Measurements from ENCODE around the gene IQSEC1.
A peak's percentile ranks its signal among the peaks of the same experiment; 100 is the strongest.
"Not testable (repeated sequence)": the region's sequence is repeated elsewhere in the genome, so short reads cannot be mapped to it uniquely, and the experiment has no call there.

IQSEC1 gene

GRCh38 chr3:12893247-12893646 lies 180.0 kb downstream of the IQSEC1 start:
- DNase-seq (ENCODE audit: low read depth in 2 of 2): no peak

GRCh38 chr3:12892840-12893189 lies 180.4 kb downstream of the IQSEC1 start:
- DNase-seq (ENCODE audit: low read depth in 2 of 2): no peak

GRCh38 chr3:12891985-12892839 lies 181.0 kb downstream of the IQSEC1 start:
- DNase-seq (ENCODE audit: low read depth in 2 of 2): peak in 1 of 2 experiments; percentile 27

GRCh38 chr3:12891391-12891984 lies 181.7 kb downstream of the IQSEC1 start:
- DNase-seq (ENCODE audit: low read depth in 2 of 2): no peak

GRCh38 chr3:12890610-12891390 lies 182.4 kb downstream of the IQSEC1 start:
- DNase-seq (ENCODE audit: low read depth in 2 of 2): no peak

- no peak for DNase-seq (ENCODE audit: low read depth in 2 of 2)
Measured at GRCh38 chr3:12886736-12887135, 186.5 kb downstream of the IQSEC1 start.

- DNase-seq (ENCODE audit: low read depth in 2 of 2): no peak
Measured at GRCh38 chr3:12886106-12886679, 187.0 kb downstream of the IQSEC1 start.

- no peak for DNase-seq (ENCODE audit: low read depth in 2 of 2)
Measured at GRCh38 chr3:12885583-12885930, 187.7 kb downstream of the IQSEC1 start.

- DNase-seq (ENCODE audit: low read depth in 2 of 2): no peak
Measured at GRCh38 chr3:12884790-12885582, 188.2 kb downstream of the IQSEC1 start.

- no peak for DNase-seq (ENCODE audit: low read depth in 2 of 2)
Measured at GRCh38 chr3:12884186-12884680, 189.0 kb downstream of the IQSEC1 start.

- DNase-seq (ENCODE audit: low read depth in 2 of 2): no peak
Measured at GRCh38 chr3:12882336-12883310, 190.6 kb downstream of the IQSEC1 start.

- not testable (repeated sequence) for DNase-seq (ENCODE audit: low read depth in 2 of 2)
Measured at GRCh38 chr3:12881858-12882257, 191.4 kb downstream of the IQSEC1 start.

GRCh38 chr3:12879191-12879815 lies 193.9 kb downstream of the IQSEC1 start:
- no peak for DNase-seq (ENCODE audit: low read depth in 2 of 2)

GRCh38 chr3:12878758-12879157 lies 194.5 kb downstream of the IQSEC1 start:
- DNase-seq (ENCODE audit: low read depth in 2 of 2): not testable (repeated sequence)

GRCh38 chr3:12878141-12878574 lies 195.1 kb downstream of the IQSEC1 start:
- no peak for DNase-seq (ENCODE audit: low read depth in 2 of 2)

GRCh38 chr3:12877040-12877439 lies 196.2 kb downstream of the IQSEC1 start:
- DNase-seq (ENCODE audit: low read depth in 2 of 2): no peak

- no peak for DNase-seq (ENCODE audit: low read depth in 2 of 2)
Measured at GRCh38 chr3:12875857-12876836, 197.1 kb downstream of the IQSEC1 start.

GRCh38 chr3:12871404-12871983 lies 201.7 kb downstream of the IQSEC1 start:
- DNase-seq (ENCODE audit: low read depth in 2 of 2): no peak

Data from stimulated activated CD4-positive, alpha-beta T cell treated with anti-CD3 and anti-CD28 coated beads, Interleukin-12 subunit alpha, Interleukin-12 subunit beta, amount 100 ng/mL, for 24 hours (primary cell).